ENCODE results near the gene ABLIM3. TPM values are rescaled to one million over a fixed set of nuclear protein-coding genes. Genes with fewer than 3 reads are reported as not detected.

ABLIM3 gene
- total RNA-seq, 1 experiment from 2014 or later: 70.9 TPM

GRCh38 chr5:149174847-149175234 lies 33.5 kb downstream of the ABLIM3 start:
- H3K27ac Mint-ChIP-seq (ENCODE audit: unreplicated experiment): peak overlapping the region; percentile 66
- intact Hi-C loops (cut with micrococcal nuclease; ENCODE audit: unreplicated experiment): loop anchor here (1.0 kb wide), 1 partner anchor 12 kb away; no protein-coding TSS in a partner anchor
- H3K27me3 Mint-ChIP-seq (ENCODE audit: unreplicated experiment): no peaks in the 10 kb centered on the region

GRCh38 chr5:149175346-149176105 lies 34.2 kb downstream of the ABLIM3 start:
- intact Hi-C loops (cut with micrococcal nuclease; ENCODE audit: unreplicated experiment): no loop called here
- Mint-ChIP-seq H3K9me3 (ENCODE audit: low read depth, unreplicated experiment) (peaks cover 2% of the 10 kb centered on the region), H3K27me3 (ENCODE audit: unreplicated experiment) (no peaks in the 10 kb centered on the region), H3K4me3 (ENCODE audit: low read depth, unreplicated experiment) (no peak overlapping the region), H3K36me3 (ENCODE audit: insufficient read depth, unreplicated experiment) (peaks cover 25% of the 10 kb centered on the region), H3K4me1 (ENCODE audit: low read depth, unreplicated experiment) (peaks cover 71% of the 10 kb centered on the region), H3K27ac (ENCODE audit: unreplicated experiment) (peak overlapping the region; percentile 66)
- no peak for DNase-seq
- no peak for TF ChIP-seq CTCF (IDR thresholded peaks at IDR 0.05; ENCODE audit: unreplicated experiment)
- BruUV-seq (replicated peaks): no TSS peak
- CTCF ChIA-PET: interaction anchor here (1.4 kb wide), 1 partner anchor 14 kb away, joined by 4 read pairs; no protein-coding TSS in a partner anchor

More at GRCh38 chr5:149174847-149175234, 33.5 kb downstream of the ABLIM3 start:
- CTCF ChIA-PET: interaction anchor here (1.3 to 1.4 kb wide), 3 partner anchors 8 to 34 kb away, joined by 3 to 4 read pairs (median 4); partner anchors contain the start of gene ABLIM3
- peaks cover 77% of the 10 kb centered on the region for H3K4me1 Mint-ChIP-seq (ENCODE audit: low read depth, unreplicated experiment)
- no peak for TF ChIP-seq CTCF (IDR thresholded peaks at IDR 0.05; ENCODE audit: unreplicated experiment)
- no peak for DNase-seq
- no peak overlapping the region for H3K4me3 Mint-ChIP-seq (ENCODE audit: low read depth, unreplicated experiment)
- no TSS peak for BruUV-seq (replicated peaks)
- H3K36me3 Mint-ChIP-seq (ENCODE audit: insufficient read depth, unreplicated experiment): peaks cover 30% of the 10 kb centered on the region
- H3K9me3 Mint-ChIP-seq (ENCODE audit: low read depth, unreplicated experiment): peaks cover 2% of the 10 kb centered on the region

DNA sequence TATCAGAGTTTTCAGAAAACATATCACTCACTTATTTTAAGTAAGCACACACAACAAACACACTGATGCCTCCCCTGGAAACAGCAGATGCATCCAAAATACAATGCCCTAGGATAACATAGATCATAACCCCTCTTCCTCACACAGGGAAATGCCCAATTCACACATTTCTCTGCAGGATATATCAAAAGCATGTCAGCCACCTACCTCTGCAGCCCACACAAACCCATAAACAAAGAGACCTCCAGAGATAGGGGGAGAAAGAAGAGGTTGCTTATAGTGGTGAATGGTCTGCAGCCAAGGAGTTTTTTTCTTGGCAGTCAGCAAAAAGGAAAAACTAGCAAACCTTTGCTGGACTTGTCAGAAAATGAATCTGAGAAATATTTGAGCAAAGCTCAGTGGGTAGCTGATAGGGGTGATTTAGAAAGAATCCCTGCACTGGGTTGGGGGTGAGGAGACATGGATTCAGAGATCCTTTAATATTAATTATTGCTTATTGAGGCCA lies 36.1 kb downstream of the ABLIM3 start:
- CTCF ChIA-PET: no interaction called here
- DNase-seq: no peak
- no TSS peak for BruUV-seq (replicated peaks)
- H3K4me3 Mint-ChIP-seq (ENCODE audit: low read depth, unreplicated experiment): no peak overlapping the region
- H3K9me3 Mint-ChIP-seq (ENCODE audit: low read depth, unreplicated experiment): peaks cover 2% of the 10 kb centered on the region
- intact Hi-C loops (cut with micrococcal nuclease; ENCODE audit: unreplicated experiment): no loop called here
- H3K4me1 Mint-ChIP-seq (ENCODE audit: low read depth, unreplicated experiment): peaks cover 72% of the 10 kb centered on the region
- peaks cover 24% of the 10 kb centered on the region for H3K36me3 Mint-ChIP-seq (ENCODE audit: insufficient read depth, unreplicated experiment)
- TF ChIP-seq CTCF (IDR thresholded peaks at IDR 0.05; ENCODE audit: unreplicated experiment): no peak
- no peak overlapping the region for H3K27ac Mint-ChIP-seq (ENCODE audit: unreplicated experiment)
- no peaks in the 10 kb centered on the region for H3K27me3 Mint-ChIP-seq (ENCODE audit: unreplicated experiment)

GRCh38 chr5:149177911-149178565 lies 36.7 kb downstream of the ABLIM3 start:
- CTCF ChIA-PET: no interaction called here
- no peaks in the 10 kb centered on the region for H3K9me3 Mint-ChIP-seq (ENCODE audit: low read depth, unreplicated experiment)
- H3K36me3 Mint-ChIP-seq (ENCODE audit: insufficient read depth, unreplicated experiment): peaks cover 17% of the 10 kb centered on the region
- H3K4me3 Mint-ChIP-seq (ENCODE audit: low read depth, unreplicated experiment): no peak overlapping the region
- intact Hi-C loops (cut with micrococcal nuclease; ENCODE audit: unreplicated experiment): no loop called here
- BruUV-seq (replicated peaks): no TSS peak
- TF ChIP-seq CTCF (IDR thresholded peaks at IDR 0.05; ENCODE audit: unreplicated experiment): no peak
- H3K27me3 Mint-ChIP-seq (ENCODE audit: unreplicated experiment): no peaks in the 10 kb centered on the region
- DNase-seq: peak; percentile 29
- H3K27ac Mint-ChIP-seq (ENCODE audit: unreplicated experiment): peak overlapping the region; percentile 35
- H3K4me1 Mint-ChIP-seq (ENCODE audit: low read depth, unreplicated experiment): peaks cover 72% of the 10 kb centered on the region

Data from Calu3 (cell line).